K562 (cell line): Measurements from ENCODE around the gene CD163. TPM values are rescaled to one million over a fixed set of nuclear protein-coding genes. Genes with fewer than 3 reads are reported as not detected.

ENCODE experiments used
- ATAC-seq: fragments of 200-7000 bp; cut with Tn5 transposase; 3 replicates; pipeline ENCODE4 v1.9.1; 2020; ENCODE audit warnings: moderate library complexity
- BruUV-seq: library from RNA; stranded (reverse); fragments of 400-500 nt; replicated peaks from 2 replicates; lab custom pipeline; 2021; lab: Mats Ljungman, UMichigan
- CTCF ChIA-PET: fragments of 300-600 bp; formaldehyde crosslinking; extraction: SDS; loops from one replicate; lab custom pipeline; 2021; ENCODE audit warnings: low intra/inter-chr PET ratio; lab: Yijun Ruan, JAX
- POLR2A ChIA-PET: fragments of 300-600, 350-650 bp; sonication (Branson Sonifier 250); formaldehyde crosslinking; extraction: SDS; loops from one replicate; lab custom pipeline; 2021; ENCODE audit warnings: antibody characterized with exemption, inconsistent platforms; lab: Yijun Ruan, JAX
- DNase-seq, 4 experiments: peaks; one replicate each; pipeline versions ENCODE4 v3.0.0 to v3.0.0-alpha.2; 2011 to 2018; ENCODE audit warnings: low spot score in 3 of 4, mixed read lengths in 3 of 4; ENCODE audit errors: extremely low read depth in 1 of 4
- FAIRE-seq: peaks from 2 replicates; lab custom pipeline; 2011; peaks lifted over from hg19 to GRCh38; lab: Jason Lieb, UNC
- H2AFZ ChIP-seq: 2 replicates; pipeline ENCODE4 v1.6.0; 2011; ENCODE audit warnings: low read depth, low read length, control low read depth, inconsistent platforms
- H3K27ac ChIP-seq: fragments of 200-600 bp; 3 replicates; pipeline ENCODE4 v1.8.0; 2011; ENCODE audit warnings: low read depth, mild to moderate bottlenecking, control low read depth, inconsistent platforms, low read length, moderate library complexity, mixed read lengths; ENCODE audit errors: extremely low read depth
- H3K27me3 ChIP-seq, 2 experiments: fragments of 300-600 bp in 1 of 2; 2 replicates in 1 of 2; 3 replicates in 1 of 2; pipeline versions ENCODE4 v1.6.0 to v1.8.0; 2011; ENCODE audit warnings: inconsistent platforms in 2 of 2, low read length in 2 of 2, mild to moderate bottlenecking in 1 of 2, mixed read lengths in 1 of 2, moderate library complexity in 1 of 2; ENCODE audit not compliant: control insufficient read depth in 2 of 2, insufficient read depth in 2 of 2
- H3K36me3 ChIP-seq: fragments of 300-600 bp; 3 replicates; pipeline ENCODE4 v1.8.0; 2011; ENCODE audit warnings: mild to moderate bottlenecking, low read length, inconsistent platforms; ENCODE audit not compliant: control insufficient read depth, insufficient read depth
- H3K4me1 ChIP-seq, 2 experiments: fragments of 200-600 bp in 1 of 2; replicated peaks in 1 of 2; 2 replicates in 1 of 2; 3 replicates in 1 of 2; pipeline versions ENCODE4 v1.5.1 to v1.8.0; 2011; ENCODE audit warnings: inconsistent platforms in 2 of 2, low read length in 2 of 2, mild to moderate bottlenecking in 1 of 2, mixed read lengths in 1 of 2, moderate library complexity in 1 of 2; ENCODE audit not compliant: control insufficient read depth in 2 of 2, insufficient read depth in 2 of 2
- H3K4me2 ChIP-seq: 2 replicates; pipeline ENCODE4 v1.6.1; 2011; ENCODE audit warnings: low read length, control low read depth, inconsistent platforms, mixed read lengths; ENCODE audit not compliant: insufficient read depth
- H3K4me3 ChIP-seq: fragments of 200-600 bp; sonication (generic), shearing (Covaris generic); 2 replicates; pipeline ENCODE4 v1.5.1; 2016; ENCODE audit warnings: control low read depth, inconsistent platforms
- H3K79me2 ChIP-seq: fragments of 200-600 bp; 3 replicates; pipeline ENCODE4 v1.8.0; 2011; ENCODE audit warnings: low read length, inconsistent platforms; ENCODE audit not compliant: control insufficient read depth, insufficient read depth
- H3K9ac ChIP-seq, 2 experiments: 2 replicates each; pipeline versions ENCODE4 v1.6.0 to v1.6.1; 2011; ENCODE audit warnings: low read depth in 2 of 2, low read length in 2 of 2, control low read depth in 1 of 2, inconsistent platforms in 1 of 2, mild to moderate bottlenecking in 1 of 2, mixed read lengths in 1 of 2; ENCODE audit not compliant: insufficient read depth in 1 of 2
- H3K9me1 ChIP-seq: one replicate; pipeline ENCODE4 v1.6.0; 2011; ENCODE audit warnings: inconsistent platforms, mild to moderate bottlenecking, low read length, moderate library complexity; ENCODE audit not compliant: control insufficient read depth, insufficient read depth
- H3K9me3 ChIP-seq: replicated peaks from 2 replicates; pipeline ENCODE4 v1.5.1; 2011; ENCODE audit warnings: low read depth, low read length, inconsistent platforms; ENCODE audit not compliant: control insufficient read depth, insufficient read depth
- H4K20me1 ChIP-seq: replicated peaks from 2 replicates; pipeline ENCODE4 v1.6.1; 2011; ENCODE audit warnings: low read length, inconsistent platforms, mixed read lengths; ENCODE audit not compliant: control insufficient read depth, insufficient read depth
- FOS ChIP-seq: IDR thresholded peaks from 3 replicates; pipeline ENCODE4 v1.6.1; 2011; ENCODE audit not compliant: insufficient read length; ENCODE audit errors: extremely low read depth
- MAFG ChIP-seq: fragments of 450-650 bp; conservative IDR thresholded peaks from 2 replicates; pipeline ENCODE4 v1.6.1; 2016; ENCODE audit warnings: missing genetic modification characterization, missing compliant biosample characterization
- NFE2 ChIP-seq: IDR thresholded peaks from 2 replicates; pipeline ENCODE4 v1.6.1; 2014; ENCODE audit warnings: antibody characterized with exemption, low read depth
- ZC3H8 ChIP-seq: fragments of 450-650 bp; IDR thresholded peaks from 2 replicates; pipeline ENCODE4 v1.6.1; 2017
- ZNF316 ChIP-seq: fragments of 450-650 bp; IDR thresholded peaks from 2 replicates; pipeline ENCODE4 v1.6.1; 2016
- ZNF699 ChIP-seq: fragments of 250-450 bp; sonication (Bioruptor Pico); IDR thresholded peaks from 2 replicates; pipeline ENCODE4 v1.8.0; 2021; ENCODE audit warnings: mild to moderate bottlenecking, moderate library complexity; ENCODE audit not compliant: insufficient replicate concordance
- WGBS: fragments of 100-300 bp; shearing (Covaris generic); methylation state at CpG from one replicate; pipeline ENCODE4 v1.1.6; 2016; ENCODE audit warnings: low coverage, mixed read lengths; ENCODE audit not compliant: insufficient coverage; ENCODE audit errors: missing lambda C conversion rate; 5-methylcytosine and 5-hydroxymethylcytosine counted together
- in situ Hi-C: fragments of 300-500 bp; cut with MboI; formaldehyde crosslinking; loops from 4 replicates; pipeline ENCODE4 v1.15.0; 2018; ENCODE audit warnings: inconsistent platforms, mixed read lengths
- intact Hi-C: fragments of 100-400 bp; cut with micrococcal nuclease; formaldehyde crosslinking; loops from 2 replicates; pipeline ENCODE4 v1.14.2; 2022
- polyA plus RNA-seq, 8 experiments: library from polyadenylated mRNA; depleted of rRNA in 4 of 8; stranded (reverse) in 5 of 8; unstranded in 3 of 8; fragments of >200 nt; fragmentation: Nextera tagmentation in 2 of 8; fragmentation: Illumina TruSeq in 1 of 8; extraction: Ambion mirVana in 2 of 8; extraction: Trizol in 1 of 8; gene quantifications; 2 replicates each; pipeline versions ENCODE4 v1.2.1 to v1.2.3, GENCODE V29; 2011 to 2014; ENCODE audit warnings: inconsistent platforms in 1 of 8, missing spikeins in 1 of 8
- total RNA-seq, 7 experiments: library from RNA; depleted of rRNA in 6 of 7; stranded (reverse); fragments of >200 nt in 6 of 7; fragmentation: Illumina TruSeq in 2 of 7; extraction: Trizol in 2 of 7; gene quantifications; 2 replicates each; pipeline versions ENCODE4 v1.2.1 to v1.2.3, GENCODE V29; 2011 to 2021; ENCODE audit warnings: low replicate concordance in 1 of 7

The CD163 gene
- total and polyA plus RNA-seq, 9 of the 15 experiments (the other 6 are each of a cell fraction or from before 2014, with no cell fraction given): 0.62 TPM; not detected in 8

GRCh38 chr12:7502612-7503011, 965 bp downstream of the CD163 start:
- no peak overlapping the region for H3K4me3 ChIP-seq
- ChIA-PET POLR2A (no interaction called here), CTCF (no interaction called here)
- intact Hi-C loops: no loop called here
- in situ Hi-C loops: no loop called here
- H3K9ac ChIP-seq: no peak overlapping the region
- no peak for TF ChIP-seq FOS
- peak; percentile 20; the same call in 1 of the 2 replicates for TF ChIP-seq ZNF316
- ATAC-seq (no peak), FAIRE-seq (no peak), DNase-seq (no peak)
- no peaks in the 10 kb centered on the region for H3K9me1 ChIP-seq
- no peaks in the 10 kb centered on the region for H3K36me3 ChIP-seq
- H3K4me2 ChIP-seq: no peak overlapping the region
- no TSS peak for BruUV-seq
- H3K9me3 ChIP-seq: no peaks in the 10 kb centered on the region
- no peaks in the 10 kb centered on the region for H3K4me1 ChIP-seq
- H3K79me2 ChIP-seq: no peaks in the 10 kb centered on the region
- no peak overlapping the region for H2AFZ ChIP-seq
- H3K27me3 ChIP-seq: peaks cover 0 to 6% of the 10 kb centered on the region in 2 experiments; a peak in 2 of 5 replicates
- H4K20me1 ChIP-seq: no peaks in the 10 kb centered on the region
- no peak overlapping the region for H3K27ac ChIP-seq
- WGBS: 0% methylated on average over 3 of the region's 3 CpGs

GRCh38 chr12:7501031-7501588, 2.5 kb downstream of the CD163 start:
- no TSS peak for BruUV-seq
- ChIA-PET CTCF (no interaction called here), POLR2A (no interaction called here)
- intact Hi-C loops (no loop called here), in situ Hi-C loops (no loop called here)
- no peak overlapping the region for H3K9ac ChIP-seq
- H3K4me3 ChIP-seq: no peak overlapping the region
- FAIRE-seq (no peak), ATAC-seq (no peak), DNase-seq (no peak)
- 3% methylated on average over 6 of the region's 6 CpGs for WGBS
- H3K4me2 ChIP-seq: no peak overlapping the region
- H3K27ac ChIP-seq: no peak overlapping the region
- peaks cover 0 to 6% of the 10 kb centered on the region in 2 experiments; a peak in 2 of 5 replicates for H3K27me3 ChIP-seq
- no peaks in the 10 kb centered on the region for H3K79me2 ChIP-seq
- H4K20me1 ChIP-seq: no peaks in the 10 kb centered on the region
- no peaks in the 10 kb centered on the region for H3K9me3 ChIP-seq
- no peaks in the 10 kb centered on the region for H3K36me3 ChIP-seq
- H2AFZ ChIP-seq: no peak overlapping the region
- H3K4me1 ChIP-seq: no peaks in the 10 kb centered on the region
- H3K9me1 ChIP-seq: no peaks in the 10 kb centered on the region
- TF ChIP-seq ZNF699 (CRISPR knock-in tag) (no peak), MAFG (0 out of 2 replicates have a peak, but pooled peaks have one; percentile 11), ZC3H8 (no peak), ZNF316 (0 out of 2 replicates have a peak, but pooled peaks have one; percentile 9), NFE2 (0 out of 2 replicates have a peak, but pooled peaks have one; percentile 25)
